T-helper 2 cell treated with Interferon-gamma antibody and Interleukin-4, amounts not matched to agents 100 ng/mL and 5 ng/mL, for 36 hours (primary cell): ENCODE results near the gene ZNF665. TPM values are rescaled to one million over a fixed set of nuclear protein-coding genes. Genes with fewer than 3 reads are reported as not detected.
"Not testable (repeated sequence)": the region's sequence is repeated elsewhere in the genome, so short reads cannot be mapped to it uniquely, and the experiment has no call there.

Experiments used
- intact Hi-C: fragments of 100-400 bp; cut with micrococcal nuclease; formaldehyde crosslinking; loops from one replicate; pipeline ENCODE4 v1.15.1; 2023
- total RNA-seq: library from RNA; stranded (reverse); gene quantifications from 2 replicates; pipeline ENCODE4 v1.2.3, GENCODE V29; 2022

ZNF665 gene
- total RNA-seq: 2.7 and 3.3 TPM in 2 replicates

- intact Hi-C loops: loop anchor here (10.0 kb wide), 1 partner anchor 202 kb away; the partner anchor contains the start of gene ZNF765
Observed at GRCh38 chr19:53192771-53193534, at the start of gene ZNF665. TSS of gene ZNF665 (minus strand) at chr19:53193358. CDS start at chr19:53182898, 10,460 bp downstream.

- intact Hi-C loops: no loop called here
Observed at GRCh38 chr19:53237114-53237777, 44.1 kb upstream of the ZNF665 start.

GRCh38 chr19:53224606-53225005 lies 31.4 kb upstream of the ZNF665 start:
- intact Hi-C loops: no loop called here

GRCh38 chr19:53222716-53223115 lies 29.6 kb upstream of the ZNF665 start:
- intact Hi-C loops: not testable (repeated sequence)

GRCh38 chr19:53212703-53213320 lies 19.7 kb upstream of the ZNF665 start:
- intact Hi-C loops: no loop called here

GRCh38 chr19:53211554-53211953 lies 18.4 kb upstream of the ZNF665 start:
- intact Hi-C loops: not testable (repeated sequence)

GRCh38 chr19:53196777-53197396 lies 3.7 kb upstream of the ZNF665 start:
- intact Hi-C loops: loop anchor here (1.0 to 10.0 kb wide), 6 partner anchors 40 to 670 kb away; partner anchors contain the start of genes ZNF160, ZNF347, ZNF525 and ZNF765

GRCh38 chr19:53195265-53195903 lies 2.2 kb upstream of the ZNF665 start:
- intact Hi-C loops: loop anchor here (1.0 to 10.0 kb wide), 6 partner anchors 38 to 668 kb away; partner anchors contain the start of genes ZNF347, ZNF765, ZNF808 and ZNF845

- intact Hi-C loops: loop anchor here (10.0 kb wide), 1 partner anchor 201 kb away; the partner anchor contains the start of gene ZNF765
Observed at GRCh38 chr19:53193535-53194222, 521 bp upstream of the ZNF665 start.

GRCh38 chr19:53190253-53190652 lies 2.9 kb downstream of the ZNF665 start:
- intact Hi-C loops: loop anchor here (10.0 kb wide), 1 partner anchor 205 kb away; the partner anchor contains the start of gene ZNF765

- intact Hi-C loops: loop anchor here (10.0 kb wide), 1 partner anchor 205 kb away; the partner anchor contains the start of gene ZNF765
Observed at GRCh38 chr19:53189691-53190198, 3.4 kb downstream of the ZNF665 start.

GRCh38 chr19:53185155-53185882 lies 7.8 kb downstream of the ZNF665 start:
- intact Hi-C loops: not testable (repeated sequence)

- intact Hi-C loops: no loop called here
Observed at GRCh38 chr19:53183146-53183764, 9.9 kb downstream of the ZNF665 start.

GRCh38 chr19:53182202-53182601 lies 11.0 kb downstream of the ZNF665 start:
- intact Hi-C loops: no loop called here

GRCh38 chr19:53177986-53178385 lies 15.2 kb downstream of the ZNF665 start:
- intact Hi-C loops: no loop called here

GRCh38 chr19:53172889-53173288 lies 20.3 kb downstream of the ZNF665 start:
- intact Hi-C loops: no loop called here

- intact Hi-C loops: no loop called here
Observed at GRCh38 chr19:53165691-53166091, 27.5 kb downstream of the ZNF665 start.

GRCh38 chr19:53161123-53161522 lies 32.0 kb downstream of the ZNF665 start:
- intact Hi-C loops: no loop called here

- intact Hi-C loops: no loop called here
Observed at GRCh38 chr19:53160350-53160749, 32.8 kb downstream of the ZNF665 start.
